ENCODE data around the gene GFAP.

Gene GFAP

GRCh38 chr17:44924107-44924544 lies 8.8 kb upstream of the GFAP start:
- Mint-ChIP-seq H3K27me3 (ENCODE audit: low read depth) (peaks cover 20% of the 10 kb centered on the region), H3K27ac (no peak overlapping the region), H3K36me3 (ENCODE audit: low read depth) (peaks cover 13% of the 10 kb centered on the region)

DNA sequence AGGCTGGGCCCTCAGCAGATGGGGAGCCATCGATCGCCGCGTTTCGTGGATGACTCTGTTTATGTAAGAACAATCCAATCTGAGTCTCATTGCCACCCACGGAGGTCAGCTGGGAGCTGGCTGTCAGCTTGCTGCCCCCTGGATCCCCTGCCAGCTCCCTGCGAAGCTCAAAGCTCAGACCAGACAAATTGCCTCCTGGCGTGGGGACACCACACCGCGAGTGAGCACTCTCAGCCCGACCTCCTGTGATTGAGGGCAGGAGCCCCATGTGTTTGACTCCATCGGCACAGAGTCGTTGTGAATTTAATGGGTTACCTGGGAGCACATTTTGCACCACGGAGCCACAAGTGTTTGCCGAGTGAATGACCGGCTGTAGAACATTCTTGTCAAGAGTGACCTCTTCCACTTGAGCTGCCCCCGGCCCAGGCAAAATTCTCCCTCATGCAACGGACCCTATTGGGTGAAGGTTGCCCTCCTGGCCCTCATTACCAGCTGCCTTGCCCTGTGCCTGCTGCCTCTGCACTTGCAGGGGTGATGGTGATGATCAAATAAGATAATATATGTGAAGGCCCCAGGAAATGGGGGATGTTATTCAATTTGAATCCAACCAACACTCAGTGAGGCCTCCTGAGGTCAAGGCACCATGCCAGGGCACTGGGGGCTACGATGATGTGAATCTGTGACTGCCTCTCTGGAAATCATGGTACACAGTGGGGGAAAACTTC lies 7.6 kb upstream of the GFAP start:
- H3K27me3 Mint-ChIP-seq (ENCODE audit: low read depth), result peaks cover 22% of the 10 kb centered on the region

More at GRCh38 chr17:44924107-44924544, 8.8 kb upstream of the GFAP start:
- Mint-ChIP-seq H3K9me3 (no peaks in the 10 kb centered on the region), H3K4me1 (ENCODE audit: low read depth) (peaks cover 9% of the 10 kb centered on the region), H3K4me3 (no peak overlapping the region)

GRCh38 chr17:44922136-44922535 lies 6.8 kb upstream of the GFAP start:
- H3K27ac Mint-ChIP-seq, result no peak overlapping the region
- no peak overlapping the region for H3K4me3 Mint-ChIP-seq
- peaks cover 9% of the 10 kb centered on the region for H3K4me1 Mint-ChIP-seq (ENCODE audit: low read depth)
- H3K36me3 Mint-ChIP-seq (ENCODE audit: low read depth), result peaks cover 7% of the 10 kb centered on the region
- peaks cover 22% of the 10 kb centered on the region for H3K27me3 Mint-ChIP-seq (ENCODE audit: low read depth)
- H3K9me3 Mint-ChIP-seq, result no peaks in the 10 kb centered on the region

More for the DNA sequence above, 7.6 kb upstream of the GFAP start:
- no peak overlapping the region for H3K4me3 Mint-ChIP-seq
- no peaks in the 10 kb centered on the region for H3K9me3 Mint-ChIP-seq
- no peak overlapping the region for H3K27ac Mint-ChIP-seq
- peaks cover 9% of the 10 kb centered on the region for H3K4me1 Mint-ChIP-seq (ENCODE audit: low read depth)
- peaks cover 11% of the 10 kb centered on the region for H3K36me3 Mint-ChIP-seq (ENCODE audit: low read depth)

DNA sequence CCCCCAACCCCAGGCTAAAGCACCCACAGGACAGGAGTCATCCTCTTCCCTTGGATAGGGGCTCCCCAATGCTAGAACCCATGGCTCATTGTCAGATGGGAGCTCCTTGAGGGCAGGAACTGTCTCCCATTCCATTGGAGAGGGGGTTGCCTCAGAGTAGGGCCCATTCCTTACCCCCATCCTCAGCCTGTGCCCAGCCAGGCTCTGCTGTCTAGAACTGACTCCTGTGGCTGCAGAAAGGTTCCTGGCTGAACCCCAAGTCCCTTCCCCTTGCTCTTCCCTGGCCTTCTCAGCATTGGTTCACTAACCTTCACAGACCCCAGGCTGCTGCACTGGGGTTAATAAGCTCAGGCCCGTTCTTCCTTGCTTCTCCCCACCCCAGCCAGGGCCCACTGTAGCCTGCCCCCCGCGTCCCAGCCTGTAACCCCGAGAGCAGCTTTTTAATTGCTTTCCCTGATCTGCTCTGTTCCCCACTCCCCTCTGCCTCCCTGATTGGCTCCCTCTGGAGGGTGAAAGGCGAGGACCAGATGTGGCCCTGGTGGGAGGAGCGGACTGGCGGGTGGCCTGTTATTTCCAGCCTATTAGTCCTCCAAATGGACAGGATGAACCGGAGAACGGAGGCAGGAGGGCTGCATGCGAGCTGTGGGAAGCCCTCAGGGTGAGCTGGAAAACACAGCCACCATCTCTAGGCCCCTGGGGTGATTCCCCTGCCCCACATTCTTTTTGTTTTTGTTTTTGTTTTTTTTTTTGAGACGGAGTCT lies 6.0 kb upstream of the GFAP start:
- H3K27ac Mint-ChIP-seq, result no peak overlapping the region

GRCh38 chr17:44920565-44920940 lies 5.3 kb upstream of the GFAP start:
- no peak overlapping the region for H3K27ac Mint-ChIP-seq
- H3K27me3 Mint-ChIP-seq (ENCODE audit: low read depth), result peaks cover 22% of the 10 kb centered on the region
- no peak overlapping the region for H3K4me3 Mint-ChIP-seq
- peaks cover under 1% of the 10 kb centered on the region for H3K36me3 Mint-ChIP-seq (ENCODE audit: low read depth)
- peaks cover 7% of the 10 kb centered on the region for H3K4me1 Mint-ChIP-seq (ENCODE audit: low read depth)
- H3K9me3 Mint-ChIP-seq, result no peaks in the 10 kb centered on the region

More for the DNA sequence above, 6.0 kb upstream of the GFAP start:
- Mint-ChIP-seq H3K9me3 (no peaks in the 10 kb centered on the region), H3K36me3 (ENCODE audit: low read depth) (peaks cover 4% of the 10 kb centered on the region), H3K4me3 (no peak overlapping the region), H3K4me1 (ENCODE audit: low read depth) (peaks cover 7% of the 10 kb centered on the region), H3K27me3 (ENCODE audit: low read depth) (peaks cover 22% of the 10 kb centered on the region)

- Mint-ChIP-seq H3K36me3 (ENCODE audit: low read depth) (no peaks in the 10 kb centered on the region), H3K27me3 (ENCODE audit: low read depth) (peaks cover 22% of the 10 kb centered on the region), H3K4me1 (ENCODE audit: low read depth) (peaks cover 7% of the 10 kb centered on the region), H3K27ac (no peak overlapping the region), H3K9me3 (no peaks in the 10 kb centered on the region), H3K4me3 (no peak overlapping the region)
Observed at GRCh38 chr17:44919885-44920564, 4.7 kb upstream of the GFAP start.

- Mint-ChIP-seq H3K27me3 (ENCODE audit: low read depth) (peaks cover 25% of the 10 kb centered on the region), H3K36me3 (ENCODE audit: low read depth) (no peaks in the 10 kb centered on the region), H3K4me3 (no peak overlapping the region), H3K27ac (no peak overlapping the region), H3K4me1 (ENCODE audit: low read depth) (peaks cover 7% of the 10 kb centered on the region), H3K9me3 (no peaks in the 10 kb centered on the region)
Observed at GRCh38 chr17:44919411-44919810, 4.1 kb upstream of the GFAP start.

DNA sequence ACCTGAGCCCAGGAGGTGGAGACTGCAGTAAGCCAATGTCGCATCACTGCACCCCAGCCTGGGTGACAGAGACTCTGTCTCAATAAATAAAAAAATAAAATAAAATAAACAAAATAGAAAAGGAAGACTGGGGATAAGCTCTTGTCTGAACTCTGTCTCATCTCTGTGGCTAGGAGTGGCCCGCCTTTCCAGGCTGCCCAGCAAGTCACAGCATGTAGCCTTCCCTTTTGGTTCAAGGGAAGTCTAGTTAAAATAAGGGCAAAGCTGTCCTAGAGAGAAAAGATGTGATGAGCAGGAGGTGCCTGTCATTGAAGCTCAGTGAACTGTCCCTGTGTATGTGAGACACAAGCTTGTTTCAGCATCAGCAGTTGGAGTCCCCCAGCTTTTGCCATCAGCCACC lies 2.7 kb upstream of the GFAP start:
- Mint-ChIP-seq H3K4me1 (ENCODE audit: low read depth) (peaks cover 11% of the 10 kb centered on the region), H3K36me3 (ENCODE audit: low read depth) (no peaks in the 10 kb centered on the region), H3K4me3 (no peak overlapping the region), H3K27me3 (ENCODE audit: low read depth) (peaks cover 36% of the 10 kb centered on the region), H3K9me3 (no peaks in the 10 kb centered on the region), H3K27ac (no peak overlapping the region)

- H3K27me3 Mint-ChIP-seq (ENCODE audit: low read depth), result peaks cover 40% of the 10 kb centered on the region
- no peaks in the 10 kb centered on the region for H3K9me3 Mint-ChIP-seq
- H3K4me3 Mint-ChIP-seq, result no peak overlapping the region
- no peak overlapping the region for H3K27ac Mint-ChIP-seq
- peaks cover 12% of the 10 kb centered on the region for H3K4me1 Mint-ChIP-seq (ENCODE audit: low read depth)
- H3K36me3 Mint-ChIP-seq (ENCODE audit: low read depth), result no peaks in the 10 kb centered on the region
Observed at GRCh38 chr17:44917456-44917855, 2.2 kb upstream of the GFAP start.

GRCh38 chr17:44916781-44917241 lies 1.5 kb upstream of the GFAP start:
- Mint-ChIP-seq H3K27me3 (ENCODE audit: low read depth) (peaks cover 43% of the 10 kb centered on the region), H3K27ac (no peak overlapping the region), H3K4me1 (ENCODE audit: low read depth) (peaks cover 14% of the 10 kb centered on the region), H3K9me3 (no peaks in the 10 kb centered on the region), H3K36me3 (ENCODE audit: low read depth) (no peaks in the 10 kb centered on the region), H3K4me3 (no peak overlapping the region)

- Mint-ChIP-seq H3K27me3 (ENCODE audit: low read depth) (peaks cover 43% of the 10 kb centered on the region), H3K4me3 (no peak overlapping the region), H3K9me3 (no peaks in the 10 kb centered on the region), H3K36me3 (ENCODE audit: low read depth) (no peaks in the 10 kb centered on the region), H3K4me1 (ENCODE audit: low read depth) (peaks cover 14% of the 10 kb centered on the region), H3K27ac (no peak overlapping the region)
Observed at GRCh38 chr17:44915862-44916780, 821 bp upstream of the GFAP start.

DNA sequence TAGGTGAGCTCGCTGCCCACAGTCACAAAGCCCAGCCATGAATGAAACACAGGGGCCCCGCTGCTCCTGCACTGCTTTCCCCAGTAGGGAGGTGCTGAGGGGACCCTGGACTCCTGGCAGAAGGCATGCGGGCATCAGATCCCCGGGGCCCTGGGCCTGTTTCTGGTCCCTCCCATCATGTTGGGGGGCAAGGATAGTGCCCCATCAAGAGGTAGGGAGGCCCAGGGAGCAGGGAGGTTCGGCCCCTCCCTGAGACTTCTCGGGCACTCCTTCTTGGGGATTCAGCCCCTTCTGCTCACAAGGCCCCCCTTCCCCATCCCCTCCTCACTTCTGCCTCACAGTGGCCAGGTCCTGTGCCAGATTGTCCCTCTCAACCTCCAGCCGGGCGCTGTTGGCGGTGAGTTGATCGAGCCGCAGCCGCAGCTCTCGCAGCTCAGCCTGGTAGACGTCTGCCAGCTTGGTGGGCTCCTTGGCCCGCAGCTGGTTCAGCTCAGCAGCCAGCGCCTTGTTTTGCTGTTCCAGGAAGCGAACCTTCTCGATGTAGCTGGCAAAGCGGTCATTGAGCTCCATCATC lies 515 bp downstream of the GFAP start:
- no peak overlapping the region for H3K27ac Mint-ChIP-seq
- no peak overlapping the region for H3K4me3 Mint-ChIP-seq
- H3K36me3 Mint-ChIP-seq (ENCODE audit: low read depth), result no peaks in the 10 kb centered on the region
- H3K9me3 Mint-ChIP-seq, result no peaks in the 10 kb centered on the region
- H3K27me3 Mint-ChIP-seq (ENCODE audit: low read depth), result peaks cover 37% of the 10 kb centered on the region
- peaks cover 7% of the 10 kb centered on the region for H3K4me1 Mint-ChIP-seq (ENCODE audit: low read depth)

GRCh38 chr17:44914148-44914547 lies 1.2 kb downstream of the GFAP start:
- Mint-ChIP-seq H3K4me3 (no peak overlapping the region), H3K27me3 (ENCODE audit: low read depth) (peaks cover 35% of the 10 kb centered on the region), H3K36me3 (ENCODE audit: low read depth) (no peaks in the 10 kb centered on the region), H3K9me3 (no peaks in the 10 kb centered on the region), H3K27ac (no peak overlapping the region), H3K4me1 (ENCODE audit: low read depth) (peaks cover 7% of the 10 kb centered on the region)
